Skin of body (tissue), 2 donors: ENCODE data around the gene CELF4. TPM values are rescaled to one million over a fixed set of nuclear protein-coding genes. Genes with fewer than 3 reads are reported as not detected.

ENCODE experiments used
- DNase-seq: peaks from one replicate; lab custom pipeline; 2025; lab: John Stamatoyannopoulos, UW
- total RNA-seq: library from RNA; depleted of rRNA; stranded (reverse); fragments of >200 nt; gene quantifications from one replicate; pipeline ENCODE4 v1.2.3, GENCODE V29; 2014

CELF4 gene
- total RNA-seq, 1 donor from 2014 or later = 0.69 TPM

GRCh38 chr18:37527395-37527794, 38.2 kb downstream of the CELF4 start:
- no peak for DNase-seq

GRCh38 chr18:37525262-37525585, 40.4 kb downstream of the CELF4 start:
- DNase-seq = no peak

GRCh38 chr18:37524498-37525261, 40.9 kb downstream of the CELF4 start:
- DNase-seq = no peak

- no peak for DNase-seq
Observed at GRCh38 chr18:37524139-37524497, 41.5 kb downstream of the CELF4 start.

- DNase-seq = no peak
Observed at GRCh38 chr18:37521510-37522465, 43.8 kb downstream of the CELF4 start.

- DNase-seq = no peak
Observed at GRCh38 chr18:37520508-37520907, 45.1 kb downstream of the CELF4 start.

- DNase-seq = no peak
Observed at GRCh38 chr18:37519510-37520135, 46.0 kb downstream of the CELF4 start.

- no peak for DNase-seq
Observed at GRCh38 chr18:37516361-37516853, 49.2 kb downstream of the CELF4 start.

GRCh38 chr18:37514953-37515352, 50.6 kb downstream of the CELF4 start:
- no peak for DNase-seq

- DNase-seq = no peak
Observed at GRCh38 chr18:37512400-37512799, 53.2 kb downstream of the CELF4 start.

GRCh38 chr18:37511721-37512298, 53.8 kb downstream of the CELF4 start:
- DNase-seq = no peak

GRCh38 chr18:37509600-37509999, 56.0 kb downstream of the CELF4 start:
- DNase-seq = no peak

GRCh38 chr18:37508207-37508606, 57.4 kb downstream of the CELF4 start:
- no peak for DNase-seq

GRCh38 chr18:37507239-37507638, 58.4 kb downstream of the CELF4 start:
- DNase-seq = no peak

- no peak for DNase-seq
Observed at GRCh38 chr18:37506001-37506400, 59.6 kb downstream of the CELF4 start.

- no peak for DNase-seq
Observed at GRCh38 chr18:37505321-37505720, 60.3 kb downstream of the CELF4 start.

- no peak for DNase-seq
Observed at GRCh38 chr18:37502601-37503000, 63.0 kb downstream of the CELF4 start.

- DNase-seq = no peak
Observed at GRCh38 chr18:37502036-37502435, 63.6 kb downstream of the CELF4 start.

GRCh38 chr18:37501136-37501535, 64.5 kb downstream of the CELF4 start:
- no peak for DNase-seq

GRCh38 chr18:37499913-37500312, 65.7 kb downstream of the CELF4 start:
- DNase-seq = no peak

- DNase-seq = no peak
Observed at GRCh38 chr18:37499044-37499443, 66.6 kb downstream of the CELF4 start.
